H1 (cell line): ENCODE results near the gene SPATA31E1. TPM values are rescaled to one million over a fixed set of nuclear protein-coding genes. Genes with fewer than 3 reads are reported as not detected.

Source experiments
- CTCF ChIA-PET: fragments of 300-600 bp; sonication (Branson Sonifier 250); formaldehyde crosslinking; loops from one replicate; lab custom pipeline; 2021; ENCODE audit not compliant: partially characterized antibody; lab: Charles Lee
- POLR2A ChIA-PET: fragments of 300-600 bp; sonication (Branson Sonifier 250); formaldehyde crosslinking; loops from one replicate; lab custom pipeline; 2021; ENCODE audit warnings: inconsistent platforms; ENCODE audit not compliant: partially characterized antibody; lab: Charles Lee
- DNase-seq, 2 experiments: peaks; one replicate each; pipeline versions ENCODE4 v3.0.0 to v3.0.0-alpha.2; 2010 to 2022; ENCODE audit warnings: low spot score in 2 of 2, low read depth in 1 of 2, mixed read lengths in 1 of 2
- FAIRE-seq: peaks from 2 replicates; lab custom pipeline; 2011; peaks lifted over from hg19 to GRCh38; lab: Jason Lieb, UNC
- H2AFZ ChIP-seq: 2 replicates; pipeline ENCODE4 v1.8.1; 2012; ENCODE audit warnings: low read length, inconsistent platforms
- H2AK5ac ChIP-seq: 2 replicates; pipeline ENCODE4 v1.6.1; 2013; ENCODE audit warnings: low read depth, low read length
- H2BK120ac ChIP-seq: replicated peaks from 2 replicates; pipeline ENCODE3; 2013; ENCODE audit warnings: low read depth, low read length, inconsistent platforms
- H2BK12ac ChIP-seq: 2 replicates; pipeline ENCODE4 v1.6.1; 2013; ENCODE audit warnings: low read depth, low read length
- H2BK15ac ChIP-seq: 2 replicates; pipeline ENCODE4 v1.6.1; 2013; ENCODE audit warnings: low read length
- H2BK20ac ChIP-seq: 2 replicates; pipeline ENCODE4 v1.6.1; 2013; ENCODE audit warnings: low read length
- H2BK5ac ChIP-seq: 2 replicates; pipeline ENCODE4 v1.6.1; 2013; ENCODE audit warnings: low read depth, low read length
- H3K14ac ChIP-seq: 2 replicates; pipeline ENCODE4 v1.6.1; 2013; ENCODE audit warnings: inconsistent platforms; ENCODE audit not compliant: insufficient read length
- H3K18ac ChIP-seq: 2 replicates; pipeline ENCODE4 v1.6.1; 2013; ENCODE audit warnings: low read length; ENCODE audit errors: extremely low read depth
- H3K23ac ChIP-seq: 2 replicates; pipeline ENCODE4 v1.6.1; 2013; ENCODE audit warnings: inconsistent platforms; ENCODE audit not compliant: insufficient read length
- H3K23me2 ChIP-seq: 2 replicates; pipeline ENCODE4 v1.6.1; 2013; ENCODE audit warnings: low read depth, low read length
- H3K27ac ChIP-seq: 2 replicates; pipeline ENCODE4 v1.6.1; 2011; ENCODE audit warnings: low read depth, low read length, inconsistent platforms
- H3K27me3 ChIP-seq, 4 experiments: replicated peaks in 1 of 4; 1 replicate in 1 of 4; 2 replicates in 3 of 4; pipeline versions ENCODE4 v1.6.1 to v1.8.1; 2011 to 2013; ENCODE audit warnings: low read length in 3 of 4, mild to moderate bottlenecking in 3 of 4, inconsistent platforms in 2 of 4, mixed read lengths in 2 of 4, moderate library complexity in 1 of 4; ENCODE audit not compliant: control insufficient read depth in 3 of 4, insufficient read depth in 3 of 4; ENCODE audit errors: extremely low read depth in 1 of 4
- H3K36me3 ChIP-seq, 4 experiments: 2 replicates each; pipeline versions ENCODE4 v1.6.1 to v1.8.1; 2011 to 2013; ENCODE audit warnings: mild to moderate bottlenecking in 4 of 4, low read length in 3 of 4, moderate library complexity in 2 of 4, control low read depth in 1 of 4, inconsistent platforms in 1 of 4; ENCODE audit not compliant: insufficient read depth in 4 of 4, control insufficient read depth in 2 of 4
- H3K4ac ChIP-seq: replicated peaks from 2 replicates; pipeline ENCODE3; 2013; ENCODE audit warnings: low read length, low read depth, mixed read lengths, inconsistent platforms; ENCODE audit not compliant: insufficient read length
- H3K4me1 ChIP-seq, 4 experiments: replicated peaks in 1 of 4; 1 replicate in 1 of 4; 2 replicates in 3 of 4; pipeline versions ENCODE4 v1.6.1 to v1.8.1; 2011 to 2013; ENCODE audit warnings: low read length in 3 of 4, inconsistent platforms in 2 of 4, mixed read lengths in 1 of 4; ENCODE audit not compliant: insufficient read depth in 4 of 4, control insufficient read depth in 3 of 4
- H3K4me2 ChIP-seq, 2 experiments: 2 replicates each; pipeline versions ENCODE4 v1.6.1 to v1.8.1; 2011 to 2013; ENCODE audit warnings: low read depth in 2 of 2, low read length in 2 of 2, control low read depth in 1 of 2, inconsistent platforms in 1 of 2, mild to moderate bottlenecking in 1 of 2; ENCODE audit not compliant: insufficient read depth in 1 of 2
- H3K4me3 ChIP-seq, 4 experiments: fragments of 200-600, 300-600 bp in 1 of 4; sonication (generic), shearing (Covaris generic), sonication (Bioruptor Twin) in 1 of 4; 2 replicates each; pipeline versions ENCODE4 v1.5.1 to v1.8.1; 2011 to 2016; ENCODE audit warnings: low read length in 4 of 4, low read depth in 3 of 4, control low read depth in 2 of 4, inconsistent platforms in 2 of 4, mild to moderate bottlenecking in 2 of 4, mixed read lengths in 1 of 4, moderate library complexity in 1 of 4; ENCODE audit not compliant: insufficient read depth in 2 of 4; ENCODE audit errors: extremely low read depth in 1 of 4
- H3K56ac ChIP-seq: replicated peaks from 2 replicates; pipeline ENCODE3; 2013; ENCODE audit warnings: low read depth, mild to moderate bottlenecking, mixed read lengths, low read length, inconsistent platforms; ENCODE audit not compliant: insufficient read length
- H3K79me1 ChIP-seq: 2 replicates; pipeline ENCODE4 v1.6.1; 2013; ENCODE audit warnings: low read depth, low read length, control low read depth
- H3K79me2 ChIP-seq, 2 experiments: 2 replicates each; pipeline versions ENCODE4 v1.6.1 to v1.8.1; 2012 to 2013; ENCODE audit warnings: low read length in 2 of 2, mild to moderate bottlenecking in 2 of 2, inconsistent platforms in 1 of 2; ENCODE audit not compliant: insufficient read depth in 2 of 2, control insufficient read depth in 1 of 2
- H3K9ac ChIP-seq, 4 experiments: replicated peaks in 1 of 4; 1 replicate in 1 of 4; 2 replicates in 3 of 4; pipeline versions ENCODE4 v1.6.1 to v1.8.1; 2011 to 2013; ENCODE audit warnings: low read depth in 3 of 4, low read length in 3 of 4, control low read depth in 2 of 4, mild to moderate bottlenecking in 2 of 4, moderate library complexity in 2 of 4, inconsistent platforms in 1 of 4; ENCODE audit errors: extremely low read depth in 1 of 4
- H3K9me3 ChIP-seq, 2 experiments: 2 replicates each; pipeline versions ENCODE4 v1.6.1 to v1.8.1; 2012 to 2013; ENCODE audit warnings: mild to moderate bottlenecking in 2 of 2, moderate library complexity in 2 of 2, control low read depth in 1 of 2, inconsistent platforms in 1 of 2, low read depth in 1 of 2, low read length in 1 of 2, mixed read lengths in 1 of 2; ENCODE audit not compliant: insufficient read depth in 2 of 2
- H4K20me1 ChIP-seq, 2 experiments: replicated peaks in 1 of 2; 2 replicates each; pipeline versions ENCODE3 to v1.8.1; 2011 to 2013; ENCODE audit warnings: inconsistent platforms in 2 of 2, low read length in 2 of 2, mild to moderate bottlenecking in 1 of 2; ENCODE audit not compliant: insufficient read depth in 2 of 2, control insufficient read depth in 1 of 2
- H4K5ac ChIP-seq: 2 replicates; pipeline ENCODE4 v1.6.1; 2013; ENCODE audit warnings: low read length, low read depth, mixed read lengths, inconsistent platforms; ENCODE audit not compliant: insufficient read length
- H4K8ac ChIP-seq: 2 replicates; pipeline ENCODE4 v1.8.0; 2013; ENCODE audit warnings: mild to moderate bottlenecking, moderate library complexity, low read length, inconsistent platforms; ENCODE audit not compliant: insufficient read depth; ENCODE audit errors: extremely low read depth
- H4K91ac ChIP-seq: replicated peaks from 2 replicates; pipeline ENCODE3; 2013; ENCODE audit warnings: low read length, mixed read lengths, inconsistent platforms; ENCODE audit not compliant: insufficient read length
- BRCA1 ChIP-seq: IDR thresholded peaks from 2 replicates; pipeline ENCODE4 v1.6.1; 2012; ENCODE audit warnings: low read depth, low read length, improper control_type of control experiment
- CBX5 ChIP-seq: fragments of 300-800, 300-1000 bp; sonication (generic); IDR thresholded peaks from 2 replicates; pipeline ENCODE4 v1.7.1; 2016; ENCODE audit warnings: antibody characterized with exemption, low read length, low read depth
- HDAC2 ChIP-seq, 2 experiments: fragments of 300-600 bp in 1 of 2; sonication (generic) in 1 of 2; IDR thresholded peaks; 2 replicates each; pipeline ENCODE4 v1.6.1; 2011 to 2012; ENCODE audit warnings: low read depth in 2 of 2, low read length in 2 of 2, mild to moderate bottlenecking in 2 of 2, moderate library complexity in 2 of 2, borderline replicate concordance in 1 of 2, inconsistent platforms in 1 of 2
- KDM5A ChIP-seq: fragments of 200-600 bp; IDR thresholded peaks from 2 replicates; pipeline ENCODE4 v1.7.1; 2012; ENCODE audit warnings: mild to moderate bottlenecking, low read length, inconsistent platforms, mixed read lengths
- MAX ChIP-seq: IDR thresholded peaks from 2 replicates; pipeline ENCODE4 v1.6.1; 2012; ENCODE audit warnings: inconsistent platforms
- RFX5 ChIP-seq: IDR thresholded peaks from 2 replicates; pipeline ENCODE4 v1.6.1; 2011; ENCODE audit warnings: low read depth, low read length, improper control_type of control experiment, borderline replicate concordance
- SRF ChIP-seq: IDR thresholded peaks from 2 replicates; pipeline ENCODE4 v1.6.1; 2011; ENCODE audit warnings: mild to moderate bottlenecking, low read depth, low read length, moderate library complexity
- TCF12 ChIP-seq: IDR thresholded peaks from 2 replicates; pipeline ENCODE4 v1.6.1; 2011; ENCODE audit warnings: low read depth, mild to moderate bottlenecking, low read length
- polyA plus RNA-seq, 7 experiments: library from polyadenylated mRNA; depleted of rRNA in 3 of 7; stranded (reverse) in 5 of 7; unstranded in 2 of 7; fragments of >200 nt in 5 of 7; fragments of 200-250 nt in 2 of 7; gene quantifications; 1 replicate in 5 of 7; 2 replicates in 1 of 7; 4 replicates in 1 of 7; pipeline versions ENCODE4 v1.2.1 to v1.2.3, GENCODE V29; 2011 to 2013; ENCODE audit warnings: missing spikeins in 2 of 7, mixed read lengths in 2 of 7
- total RNA-seq: library from RNA; stranded (reverse); fragmentation: NEBNext Ultra II Directional; extraction: Animal tissue kit (Norgen Biotek cat#: 25700); gene quantifications from 2 replicates; pipeline ENCODE4 v1.2.1, GENCODE V29; 2021

SPATA31E1 gene
- total and polyA plus RNA-seq, 2 of the 8 experiments (the other 6 are each of a cell fraction or from before 2014, with no cell fraction given) = 0.05 to 0.09 TPM

- no peak overlapping the region for H2AFZ ChIP-seq
- CTCF ChIA-PET = no interaction called here
- no peak overlapping the region for H4K5ac ChIP-seq
- H3K4me1 ChIP-seq = no peaks in the 10 kb centered on the region
- no peak overlapping the region for H3K9ac ChIP-seq
- no peak overlapping the region for H2BK12ac ChIP-seq
- H2BK5ac ChIP-seq = no peak overlapping the region
- H2BK15ac ChIP-seq = no peak overlapping the region
- no peak overlapping the region for H3K14ac ChIP-seq
- no peak overlapping the region for H3K27ac ChIP-seq
- H3K23me2 ChIP-seq = no peaks in the 10 kb centered on the region
- no peak overlapping the region for H3K4ac ChIP-seq
- TF ChIP-seq SRF (no peak), KDM5A (no peak), MAX (no peak), CBX5 (no peak), TCF12 (no peak), BRCA1 (no peak), RFX5 (no peak), HDAC2 (IDR thresholded peaks at IDR 0.05; ENCODE audit: borderline replicate concordance in 1 of 2, low read depth in 2 of 2, low read length in 2 of 2) (no peak)
- TF ChIP-seq, all 59 proteins: peak for 0
- no peak overlapping the region for H3K18ac ChIP-seq
- no peak overlapping the region for H3K4me2 ChIP-seq
- no peak for DNase-seq
- H3K23ac ChIP-seq = no peak overlapping the region
- no peaks in the 10 kb centered on the region for H4K20me1 ChIP-seq
- no peak overlapping the region for H4K8ac ChIP-seq
- no peak overlapping the region for H2BK20ac ChIP-seq
- H3K79me2 ChIP-seq = no peaks in the 10 kb centered on the region
- no peaks in the 10 kb centered on the region for H3K27me3 ChIP-seq
- no peaks in the 10 kb centered on the region for H3K36me3 ChIP-seq
- H2BK120ac ChIP-seq = no peak overlapping the region
- no peak overlapping the region for H3K4me3 ChIP-seq
- no peaks in the 10 kb centered on the region for H3K79me1 ChIP-seq
- H2AK5ac ChIP-seq = no peak overlapping the region
- peaks cover 7 to 13% of the 10 kb centered on the region in 2 experiments for H3K9me3 ChIP-seq
- FAIRE-seq = no peak
- POLR2A ChIA-PET = no interaction called here
- no peak overlapping the region for H4K91ac ChIP-seq
- H3K56ac ChIP-seq = no peak overlapping the region
Observed at GRCh38 chr9:87898151-87898550, 15.5 kb downstream of the SPATA31E1 start.
